GM21423 (cell line): Measurements from ENCODE around the gene CD53.

Source experiments
- ATAC-seq: cut with Tn5 transposase; IDR thresholded peaks from one replicate; pipeline ENCODE4 v1.9.1; 2021; ENCODE audit warnings: mild to moderate bottlenecking, moderate library complexity; ENCODE audit not compliant: unreplicated experiment

CD53 gene

GRCh38 chr1:110875216-110875731, 2.3 kb downstream of the CD53 start:
- peak; percentile 47 for ATAC-seq

GRCh38 chr1:110876748-110877341, 3.9 kb downstream of the CD53 start:
- no peak for ATAC-seq

DNA sequence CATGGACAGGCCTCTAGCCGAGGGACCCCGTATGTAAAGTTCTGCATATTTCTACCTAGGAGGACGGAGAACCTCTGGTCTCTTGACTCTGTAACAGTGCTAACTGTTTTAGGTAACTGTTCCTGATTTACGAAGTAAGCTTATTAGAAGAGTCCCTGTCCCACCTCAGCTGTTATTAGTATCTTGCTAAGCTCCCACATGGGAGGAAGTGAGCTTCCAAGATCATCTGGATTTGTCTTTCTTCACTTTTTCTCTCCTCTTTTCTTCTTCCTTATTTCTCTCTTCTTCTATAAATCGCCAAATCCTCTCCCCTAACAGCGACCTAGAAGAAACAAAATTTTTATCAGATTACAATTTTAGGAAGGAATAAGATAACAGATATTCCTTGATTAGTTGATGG, 4.4 kb downstream of the CD53 start:
- ATAC-seq, result no peak

DNA sequence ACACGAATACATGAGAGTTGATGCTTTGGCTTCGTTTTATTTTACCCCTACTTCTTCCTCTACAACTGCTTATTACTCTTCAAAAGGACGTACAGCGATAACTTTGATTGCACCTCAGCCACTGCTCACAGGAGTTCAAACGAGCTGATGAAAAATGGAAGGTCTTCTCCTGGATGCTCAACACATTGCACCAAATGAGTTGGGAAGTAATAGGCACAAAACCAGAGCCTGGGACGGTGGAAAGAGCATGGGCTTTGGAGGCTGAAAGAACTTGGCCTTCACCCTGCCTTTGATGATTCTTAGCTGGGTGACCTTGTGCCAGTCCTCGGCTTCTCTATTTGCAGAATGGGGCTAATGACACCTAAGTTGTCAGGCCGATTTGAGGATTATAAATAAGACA, 4.8 kb downstream of the CD53 start:
- ATAC-seq, result no peak

- no peak for ATAC-seq
These were observed 5.6 kb downstream of the CD53 start for GRCh38 chr1:110878591-110878990.

GRCh38 chr1:110878993-110879392, 6.0 kb downstream of the CD53 start:
- no peak for ATAC-seq

DNA sequence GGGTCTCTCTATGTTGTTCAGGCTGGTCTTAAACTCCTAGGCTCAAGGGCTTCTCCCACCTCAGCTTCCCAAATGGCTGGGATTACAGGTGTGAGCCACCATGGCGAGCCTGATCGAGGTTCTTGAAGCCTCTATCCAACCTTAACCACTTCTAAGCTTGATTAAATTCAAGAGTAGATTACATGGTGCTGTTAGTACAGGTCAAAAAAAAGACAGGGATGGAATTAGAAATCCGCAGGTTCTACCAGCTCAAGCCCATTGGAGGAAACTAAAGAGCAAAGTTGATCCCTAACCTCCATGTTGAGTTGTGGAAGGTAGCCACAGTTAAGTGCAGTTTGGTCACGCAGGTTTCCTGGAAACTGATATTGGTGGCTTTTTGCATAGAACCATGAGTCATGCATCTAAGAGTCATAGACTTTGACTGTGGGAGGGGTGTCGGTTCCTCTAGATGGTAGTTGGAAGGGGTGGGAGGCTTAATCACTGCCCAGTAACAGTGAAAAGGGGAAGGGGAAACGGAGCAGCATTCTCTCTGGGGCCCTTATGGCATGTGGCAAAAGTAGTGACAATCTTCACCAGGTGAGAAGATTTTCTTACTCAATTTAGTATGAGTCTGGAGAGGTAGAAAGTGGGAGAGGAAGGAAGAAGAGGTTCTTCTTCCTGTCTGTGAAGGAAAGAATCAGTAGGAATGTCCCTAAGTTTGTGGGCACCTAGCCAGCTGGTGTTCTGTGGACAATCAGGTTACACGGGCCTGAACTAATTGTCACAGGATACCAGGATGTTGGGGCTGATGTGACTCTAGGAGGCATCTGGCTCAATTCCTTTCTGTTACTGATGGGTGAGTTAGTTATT, 7.0 kb downstream of the CD53 start:
- ATAC-seq, result peak; percentile 53

- peak; percentile 17 for ATAC-seq
These were observed 7.9 kb downstream of the CD53 start for GRCh38 chr1:110880708-110881374.

DNA sequence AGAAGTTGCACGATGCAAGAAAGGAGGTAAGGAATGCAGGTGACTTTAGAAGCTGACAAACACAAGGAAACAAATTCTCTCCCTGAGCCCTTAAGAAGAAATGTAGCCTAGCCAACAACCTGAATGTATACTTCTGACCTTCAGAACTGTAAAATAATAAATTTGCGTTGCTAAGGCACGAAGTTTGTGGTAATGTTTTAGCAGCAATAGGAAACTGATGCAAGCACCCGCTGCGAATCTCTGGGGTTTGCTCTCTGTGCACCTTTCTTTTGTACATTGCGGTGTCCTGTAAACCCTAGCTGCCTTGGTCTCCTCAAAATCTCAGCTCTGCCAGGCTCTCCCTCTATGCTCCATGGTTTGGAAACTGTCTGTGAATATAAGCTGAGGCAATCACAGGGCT, 15.1 kb downstream of the CD53 start:
- ATAC-seq, result no peak

DNA sequence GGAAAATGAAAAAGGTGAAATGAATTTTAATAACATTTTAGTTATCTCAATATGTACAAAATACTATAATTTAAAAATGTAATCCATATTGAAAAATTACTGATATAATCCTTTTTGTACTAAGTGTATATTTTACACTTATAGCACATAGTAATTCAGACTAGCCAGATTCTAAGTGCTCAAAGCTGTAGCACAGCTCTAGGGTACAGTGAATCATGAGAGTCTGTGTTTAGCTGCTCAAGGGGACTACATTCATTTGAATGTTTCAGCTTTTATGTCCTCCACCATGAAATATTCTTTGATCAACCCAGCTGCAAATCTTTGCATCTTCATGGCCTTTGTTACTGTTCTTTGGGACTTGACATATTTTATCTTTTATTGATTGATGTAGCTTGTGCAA, 15.7 kb downstream of the CD53 start:
- no peak for ATAC-seq

- ATAC-seq, result no peak
These were observed 17.7 kb downstream of the CD53 start for GRCh38 chr1:110890474-110891196.

- no peak for ATAC-seq
These were observed 21.1 kb downstream of the CD53 start for GRCh38 chr1:110893908-110894490.

GRCh38 chr1:110896090-110896489, 23.1 kb downstream of the CD53 start:
- ATAC-seq, result no peak

DNA sequence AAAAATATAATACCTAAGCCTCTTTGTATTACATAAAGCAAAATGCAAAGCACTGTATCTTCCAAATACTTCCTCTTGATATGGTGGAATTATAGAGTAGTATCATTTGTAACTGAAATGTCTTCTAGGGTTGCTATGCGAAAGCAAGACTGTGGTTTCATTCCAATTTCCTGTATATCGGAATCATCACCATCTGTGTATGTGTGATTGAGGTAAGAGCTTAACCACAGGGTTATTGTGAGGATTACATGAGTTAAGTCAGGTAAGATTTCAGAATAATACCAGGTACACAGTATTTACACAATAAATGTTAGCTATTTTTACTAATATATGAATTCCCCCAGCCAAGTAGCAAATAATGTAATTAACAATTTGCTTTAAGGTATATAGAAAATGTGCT, 24.7 kb downstream of the CD53 start:
- no peak for ATAC-seq

GRCh38 chr1:110898734-110899457, 25.9 kb downstream of the CD53 start:
- no peak for ATAC-seq

GRCh38 chr1:110899458-110899843, 26.5 kb downstream of the CD53 start:
- no peak for ATAC-seq

- no peak for ATAC-seq
These were observed 30.0 kb downstream of the CD53 start for GRCh38 chr1:110902820-110903463.

DNA sequence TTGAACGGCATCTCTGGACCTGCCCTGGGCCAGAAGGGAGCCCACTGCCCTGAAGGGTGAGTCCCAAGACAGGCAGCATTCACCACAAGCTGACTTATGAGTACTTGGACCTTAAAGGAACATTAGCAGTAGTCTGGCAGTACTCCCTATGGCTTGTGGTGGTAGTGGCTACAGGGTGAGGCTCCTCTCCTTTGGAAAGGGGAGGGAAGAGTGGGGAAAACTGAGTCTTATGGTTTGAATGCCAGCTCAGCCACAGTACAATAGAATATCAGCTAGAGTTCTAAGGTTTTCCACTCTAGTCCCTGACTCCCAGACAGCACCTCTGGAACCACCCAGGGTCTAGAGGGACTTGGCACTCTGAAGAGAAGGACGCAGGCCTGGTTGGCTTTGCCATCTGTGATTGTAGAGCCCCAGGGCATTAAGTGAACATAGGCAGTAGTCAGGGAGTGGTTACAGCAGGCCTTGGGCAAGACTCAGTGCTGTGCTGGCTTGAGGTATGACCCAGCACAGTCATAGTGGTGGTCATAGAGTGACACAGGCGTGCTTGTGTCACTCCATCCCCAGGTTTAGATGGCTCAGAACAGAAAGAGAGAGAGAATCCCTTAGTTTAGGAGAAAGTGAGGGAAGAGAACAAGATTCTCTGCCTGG, 31.0 kb downstream of the CD53 start:
- ATAC-seq, result no peak

GRCh38 chr1:110912784-110913183, 39.8 kb downstream of the CD53 start:
- no peak for ATAC-seq
